GM23338 (cell line): ENCODE data around the gene CDC42EP5.

Source experiments
- CTCF ChIP-seq, 2 experiments: fragments of 200-600 bp in 1 of 2; sonication (generic) in 1 of 2; conservative IDR thresholded peaks; 2 replicates each; pipeline versions ENCODE4 v1.5.1 to v1.6.1; 2016 to 2017; ENCODE audit warnings: antibody characterized with exemption in 2 of 2, low read depth in 2 of 2, mild to moderate bottlenecking in 2 of 2, moderate library complexity in 1 of 2
- EZH2 ChIP-seq: fragments of 200-600 bp; sonication (generic); IDR thresholded peaks from one replicate; pipeline ENCODE4 v1.8.0; 2017; ENCODE audit warnings: antibody characterized with exemption, mild to moderate bottlenecking, low read depth; ENCODE audit not compliant: unreplicated experiment
- POLR2AphosphoS5 ChIP-seq: IDR thresholded peaks from 2 replicates; pipeline ENCODE4 v1.6.1; 2016; ENCODE audit warnings: antibody characterized with exemption, low read depth
- TF ChIP-seq, protein P1 (sequence below): IDR thresholded peaks from one replicate; pipeline ENCODE4 v1.6.1; 2018; ENCODE audit warnings: antibody characterized with exemption; ENCODE audit not compliant: unreplicated experiment

DNA sequence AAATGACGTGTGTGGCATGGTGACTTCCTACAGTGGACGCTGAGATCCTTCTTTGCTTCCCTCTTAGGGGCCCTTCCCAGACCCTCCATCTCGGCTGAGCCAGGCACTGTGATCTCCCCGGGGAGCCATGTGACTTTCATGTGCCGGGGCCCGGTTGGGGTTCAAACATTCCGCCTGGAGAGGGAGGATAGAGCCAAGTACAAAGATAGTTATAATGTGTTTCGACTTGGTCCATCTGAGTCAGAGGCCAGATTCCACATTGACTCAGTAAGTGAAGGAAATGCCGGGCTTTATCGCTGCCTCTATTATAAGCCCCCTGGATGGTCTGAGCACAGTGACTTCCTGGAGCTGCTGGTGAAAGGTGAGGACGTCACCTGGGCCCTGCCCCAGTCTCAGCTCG is 34.7 kb upstream of the CDC42EP5 start:
- TF ChIP-seq CTCF (conservative IDR thresholded peaks at IDR 0.05; ENCODE audit: low read depth in 2 of 2), result no peak
- TF ChIP-seq EZH2, result no peak
- no peak for TF ChIP-seq POLR2AphosphoS5
- TF ChIP-seq, protein P1, sequence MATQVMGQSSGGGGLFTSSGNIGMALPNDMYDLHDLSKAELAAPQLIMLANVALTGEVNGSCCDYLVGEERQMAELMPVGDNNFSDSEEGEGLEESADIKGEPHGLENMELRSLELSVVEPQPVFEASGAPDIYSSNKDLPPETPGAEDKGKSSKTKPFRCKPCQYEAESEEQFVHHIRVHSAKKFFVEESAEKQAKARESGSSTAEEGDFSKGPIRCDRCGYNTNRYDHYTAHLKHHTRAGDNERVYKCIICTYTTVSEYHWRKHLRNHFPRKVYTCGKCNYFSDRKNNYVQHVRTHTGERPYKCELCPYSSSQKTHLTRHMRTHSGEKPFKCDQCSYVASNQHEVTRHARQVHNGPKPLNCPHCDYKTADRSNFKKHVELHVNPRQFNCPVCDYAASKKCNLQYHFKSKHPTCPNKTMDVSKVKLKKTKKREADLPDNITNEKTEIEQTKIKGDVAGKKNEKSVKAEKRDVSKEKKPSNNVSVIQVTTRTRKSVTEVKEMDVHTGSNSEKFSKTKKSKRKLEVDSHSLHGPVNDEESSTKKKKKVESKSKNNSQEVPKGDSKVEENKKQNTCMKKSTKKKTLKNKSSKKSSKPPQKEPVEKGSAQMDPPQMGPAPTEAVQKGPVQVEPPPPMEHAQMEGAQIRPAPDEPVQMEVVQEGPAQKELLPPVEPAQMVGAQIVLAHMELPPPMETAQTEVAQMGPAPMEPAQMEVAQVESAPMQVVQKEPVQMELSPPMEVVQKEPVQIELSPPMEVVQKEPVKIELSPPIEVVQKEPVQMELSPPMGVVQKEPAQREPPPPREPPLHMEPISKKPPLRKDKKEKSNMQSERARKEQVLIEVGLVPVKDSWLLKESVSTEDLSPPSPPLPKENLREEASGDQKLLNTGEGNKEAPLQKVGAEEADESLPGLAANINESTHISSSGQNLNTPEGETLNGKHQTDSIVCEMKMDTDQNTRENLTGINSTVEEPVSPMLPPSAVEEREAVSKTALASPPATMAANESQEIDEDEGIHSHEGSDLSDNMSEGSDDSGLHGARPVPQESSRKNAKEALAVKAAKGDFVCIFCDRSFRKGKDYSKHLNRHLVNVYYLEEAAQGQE, result no peak
